SK-N-SH treated with all-trans-retinoic acid at 6 μM for 48 hours (cell line): Measurements from ENCODE around the gene CRISPLD2.

Experiments used
- ATAC-seq: fragments of 200-7000 bp; cut with Tn5 transposase; 3 replicates; pipeline ENCODE4 v1.9.1; 2020; ENCODE audit warnings: mild to moderate bottlenecking, moderate library complexity
- ARNTL ChIP-seq: fragments of 450-650 bp; formaldehyde crosslinking; IDR thresholded peaks from 2 replicates; pipeline ENCODE4 v1.5.0; 2020; ENCODE audit warnings: low read depth, mild to moderate bottlenecking, moderate library complexity, borderline replicate concordance
- BACH2 ChIP-seq: fragments of 250-450 bp; sonication (Bioruptor Pico); IDR thresholded peaks from 2 replicates; pipeline ENCODE4 v1.9.0; 2021; ENCODE audit warnings: mild to moderate bottlenecking, borderline replicate concordance
- CSDC2 ChIP-seq: fragments of 250-450 bp; sonication (Bioruptor Pico); IDR thresholded peaks from 2 replicates; pipeline ENCODE4 v1.5.0; 2020; ENCODE audit warnings: mild to moderate bottlenecking, moderate library complexity
- GLIS3 ChIP-seq: fragments of 250-450 bp; sonication (Bioruptor Pico); IDR thresholded peaks from 2 replicates; pipeline ENCODE4 v1.5.0; 2020; ENCODE audit warnings: mild to moderate bottlenecking, moderate library complexity
- ISL1 ChIP-seq: fragments of 250-450 bp; sonication (Bioruptor Pico); IDR thresholded peaks from 2 replicates; pipeline ENCODE4 v2.1.2; 2022; ENCODE audit warnings: mild to moderate bottlenecking, moderate library complexity
- OSR1 ChIP-seq: fragments of 250-450 bp; sonication (Bioruptor Pico); IDR thresholded peaks from 2 replicates; pipeline ENCODE4 v1.8.0; 2022; ENCODE audit warnings: moderate library complexity, mild to moderate bottlenecking, inconsistent platforms
- PPARA ChIP-seq: fragments of 250-450 bp; sonication (Bioruptor Pico); IDR thresholded peaks from 2 replicates; pipeline ENCODE4 v1.5.0; 2020; ENCODE audit warnings: mild to moderate bottlenecking, borderline replicate concordance
- RARB ChIP-seq: fragments of 250-450 bp; sonication (Bioruptor Pico); IDR thresholded peaks from 2 replicates; pipeline ENCODE4 v1.8.0; 2021; ENCODE audit warnings: mild to moderate bottlenecking, moderate library complexity
- SNAI2 ChIP-seq: fragments of 250-450 bp; sonication (Bioruptor Pico); IDR thresholded peaks from 2 replicates; pipeline ENCODE4 v1.5.0; 2020; ENCODE audit warnings: mild to moderate bottlenecking, moderate library complexity
- TCF4 ChIP-seq: fragments of 250-450 bp; sonication (Bioruptor Pico); IDR thresholded peaks from 2 replicates; pipeline ENCODE4 v1.8.0; 2021; ENCODE audit warnings: mild to moderate bottlenecking, moderate library complexity, borderline replicate concordance
- TSHZ2 ChIP-seq: fragments of 250-450 bp; sonication (Bioruptor Pico); IDR thresholded peaks from 2 replicates; pipeline ENCODE4 v1.5.0; 2020; ENCODE audit warnings: mild to moderate bottlenecking, moderate library complexity
- ZC3H10 ChIP-seq: fragments of 250-450 bp; sonication (Bioruptor Pico); IDR thresholded peaks from 2 replicates; pipeline ENCODE4 v1.5.1; 2021; ENCODE audit warnings: mild to moderate bottlenecking, moderate library complexity
- ZFP3 ChIP-seq: fragments of 250-450 bp; sonication (Bioruptor Pico); IDR thresholded peaks from 2 replicates; pipeline ENCODE4 v1.5.0; 2020; ENCODE audit warnings: mild to moderate bottlenecking, moderate library complexity
- ZFP30 ChIP-seq: fragments of 450-650 bp; formaldehyde crosslinking; IDR thresholded peaks from 2 replicates; pipeline ENCODE4 v1.5.0; 2022; ENCODE audit warnings: mild to moderate bottlenecking, moderate library complexity
- ZNF565 ChIP-seq: fragments of 450-650 bp; formaldehyde crosslinking; conservative IDR thresholded peaks from 2 replicates; pipeline ENCODE4 v1.5.0; 2020; ENCODE audit warnings: low read depth, mild to moderate bottlenecking, moderate library complexity
- ZNF70 ChIP-seq: fragments of 450-650 bp; formaldehyde crosslinking; IDR thresholded peaks from 2 replicates; pipeline ENCODE4 v1.5.0; 2020; ENCODE audit warnings: mild to moderate bottlenecking, moderate library complexity
- ZNF8 ChIP-seq: fragments of 450-650 bp; formaldehyde crosslinking; IDR thresholded peaks from 2 replicates; pipeline ENCODE4 v1.5.0; 2020; ENCODE audit warnings: mild to moderate bottlenecking, moderate library complexity
- TF ChIP-seq, protein P1 (sequence below): fragments of 250-450 bp; sonication (Bioruptor Pico); IDR thresholded peaks from 2 replicates; pipeline ENCODE4 v1.5.1; 2021; ENCODE audit warnings: mild to moderate bottlenecking, moderate library complexity
- TF ChIP-seq, protein P2 (sequence below): fragments of 250-450 bp; sonication (Bioruptor Pico); IDR thresholded peaks from 2 replicates; pipeline ENCODE4 v1.5.1; 2020; ENCODE audit warnings: low read depth, mild to moderate bottlenecking, moderate library complexity
- TF ChIP-seq, protein P3 (sequence below): fragments of 250-450 bp; sonication (Bioruptor Pico); IDR thresholded peaks from 2 replicates; pipeline ENCODE4 v1.8.0; 2021; ENCODE audit warnings: low read depth, mild to moderate bottlenecking, moderate library complexity, borderline replicate concordance

The CRISPLD2 gene

DNA sequence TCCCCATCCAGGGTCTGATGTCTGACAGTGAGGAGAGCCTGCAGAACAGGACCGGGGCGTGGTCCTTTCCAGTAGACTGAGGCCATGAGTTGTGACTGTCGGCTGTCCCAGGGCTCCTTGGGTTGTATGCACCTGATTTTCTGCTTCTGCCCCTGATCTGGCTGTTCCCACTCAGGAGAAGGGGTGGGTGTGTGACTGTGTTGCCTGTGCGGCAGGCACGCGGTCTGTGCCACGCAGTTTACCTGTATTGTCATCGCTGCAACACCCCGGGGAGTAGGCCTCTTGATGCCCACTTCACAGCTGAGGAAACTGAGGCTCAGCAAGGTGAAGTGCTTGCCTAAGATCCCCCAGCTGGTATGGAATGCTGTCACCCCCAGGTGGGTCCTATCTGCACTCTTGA, 1.4 kb downstream of the CRISPLD2 start (continued):
- TF ChIP-seq TSHZ2, result no peak

- no peak for ATAC-seq
Measured at GRCh38 chr16:84821728-84822689, 2.2 kb downstream of the CRISPLD2 start.

DNA sequence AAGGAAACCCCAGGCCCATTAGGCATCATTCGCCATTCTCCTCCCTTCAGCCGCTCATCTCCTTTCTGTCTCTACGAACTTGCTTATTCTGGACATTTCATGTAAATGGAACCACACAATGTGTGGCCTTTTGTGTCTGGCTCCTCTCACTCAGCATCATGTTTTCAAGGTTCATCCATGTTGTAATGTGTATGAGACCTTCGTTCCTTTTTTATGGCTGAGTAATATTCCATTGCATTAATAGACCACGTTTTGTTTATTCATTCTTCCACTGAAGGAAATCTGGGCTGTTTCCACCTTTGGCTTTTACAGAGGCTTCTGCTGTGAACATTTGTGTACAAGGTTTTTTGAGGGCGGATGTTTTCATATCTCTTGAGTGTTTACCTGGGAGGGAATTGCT, 3.2 kb downstream of the CRISPLD2 start:
- TF ChIP-seq ZNF70 (CRISPR knock-in tag) (no peak), ZFP3 (CRISPR knock-in tag) (no peak), SNAI2 (no peak)
- no peak for ATAC-seq

More at GRCh38 chr16:84821728-84822689, 2.2 kb downstream of the CRISPLD2 start:
- TF ChIP-seq, protein P1, sequence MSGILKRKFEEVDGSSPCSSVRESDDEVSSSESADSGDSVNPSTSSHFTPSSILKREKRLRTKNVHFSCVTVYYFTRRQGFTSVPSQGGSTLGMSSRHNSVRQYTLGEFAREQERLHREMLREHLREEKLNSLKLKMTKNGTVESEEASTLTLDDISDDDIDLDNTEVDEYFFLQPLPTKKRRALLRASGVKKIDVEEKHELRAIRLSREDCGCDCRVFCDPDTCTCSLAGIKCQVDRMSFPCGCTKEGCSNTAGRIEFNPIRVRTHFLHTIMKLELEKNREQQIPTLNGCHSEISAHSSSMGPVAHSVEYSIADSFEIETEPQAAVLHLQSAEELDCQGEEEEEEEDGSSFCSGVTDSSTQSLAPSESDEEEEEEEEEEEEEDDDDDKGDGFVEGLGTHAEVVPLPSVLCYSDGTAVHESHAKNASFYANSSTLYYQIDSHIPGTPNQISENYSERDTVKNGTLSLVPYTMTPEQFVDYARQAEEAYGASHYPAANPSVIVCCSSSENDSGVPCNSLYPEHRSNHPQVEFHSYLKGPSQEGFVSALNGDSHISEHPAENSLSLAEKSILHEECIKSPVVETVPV, result no peak
- TF ChIP-seq ZNF70 (CRISPR knock-in tag) (no peak), CSDC2 (no peak), ZNF565 (no peak), ZFP30 (no peak), GLIS3 (no peak), ISL1 (CRISPR knock-in tag) (no peak), PPARA (CRISPR knock-in tag) (no peak), ZNF8 (CRISPR knock-in tag) (no peak), TSHZ2 (no peak), RARB (CRISPR knock-in tag) (no peak), ZC3H10 (CRISPR knock-in tag) (no peak), ARNTL (CRISPR knock-in tag) (no peak), TCF4 (CRISPR knock-in tag) (no peak), BACH2 (CRISPR knock-in tag) (no peak), OSR1 (no peak)
- TF ChIP-seq, protein P2, sequence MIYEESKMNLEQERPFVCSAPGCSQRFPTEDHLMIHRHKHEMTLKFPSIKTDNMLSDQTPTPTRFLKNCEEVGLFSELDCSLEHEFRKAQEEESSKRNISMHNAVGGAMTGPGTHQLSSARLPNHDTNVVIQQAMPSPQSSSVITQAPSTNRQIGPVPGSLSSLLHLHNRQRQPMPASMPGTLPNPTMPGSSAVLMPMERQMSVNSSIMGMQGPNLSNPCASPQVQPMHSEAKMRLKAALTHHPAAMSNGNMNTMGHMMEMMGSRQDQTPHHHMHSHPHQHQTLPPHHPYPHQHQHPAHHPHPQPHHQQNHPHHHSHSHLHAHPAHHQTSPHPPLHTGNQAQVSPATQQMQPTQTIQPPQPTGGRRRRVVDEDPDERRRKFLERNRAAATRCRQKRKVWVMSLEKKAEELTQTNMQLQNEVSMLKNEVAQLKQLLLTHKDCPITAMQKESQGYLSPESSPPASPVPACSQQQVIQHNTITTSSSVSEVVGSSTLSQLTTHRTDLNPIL (CRISPR knock-in tag), result no peak
- TF ChIP-seq, protein P3, sequence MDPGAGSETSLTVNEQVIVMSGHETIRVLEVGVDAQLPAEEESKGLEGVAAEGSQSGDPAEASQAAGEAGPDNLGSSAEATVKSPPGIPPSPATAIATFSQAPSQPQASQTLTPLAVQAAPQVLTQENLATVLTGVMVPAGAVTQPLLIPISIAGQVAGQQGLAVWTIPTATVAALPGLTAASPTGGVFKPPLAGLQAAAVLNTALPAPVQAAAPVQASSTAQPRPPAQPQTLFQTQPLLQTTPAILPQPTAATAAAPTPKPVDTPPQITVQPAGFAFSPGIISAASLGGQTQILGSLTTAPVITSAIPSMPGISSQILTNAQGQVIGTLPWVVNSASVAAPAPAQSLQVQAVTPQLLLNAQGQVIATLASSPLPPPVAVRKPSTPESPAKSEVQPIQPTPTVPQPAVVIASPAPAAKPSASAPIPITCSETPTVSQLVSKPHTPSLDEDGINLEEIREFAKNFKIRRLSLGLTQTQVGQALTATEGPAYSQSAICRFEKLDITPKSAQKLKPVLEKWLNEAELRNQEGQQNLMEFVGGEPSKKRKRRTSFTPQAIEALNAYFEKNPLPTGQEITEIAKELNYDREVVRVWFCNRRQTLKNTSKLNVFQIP, result no peak
